ENCODE measurements around the gene OS9. TPM values are rescaled to one million over a fixed set of nuclear protein-coding genes. Genes with fewer than 3 reads are reported as not detected.

OS9 gene
- total and polyA plus RNA-seq, 2 of the 4 experiments (the other 2 are of a cell fraction): 159 to 272 TPM

GRCh38 chr12:57726884-57727757 lies 33.2 kb downstream of the OS9 start:
- Histone ChIP-seq H3K9me3 (ENCODE audit: control insufficient read depth, insufficient read depth, low read length) (no peaks in the 10 kb centered on the region), H3K9ac (ENCODE audit: low read depth, low read length) (peak overlapping the region; percentile 92; the same call in 1 of the 2 replicates), H3K4me2 (ENCODE audit: low read depth, low read length) (peak overlapping the region; percentile 77), H3K4me3 (ENCODE audit: insufficient read depth, low read depth, low read length) (peak overlapping the region; percentile 70), H2AK9ac (replicated peaks; ENCODE audit: low read depth, low read length, poor library complexity) (peak overlapping the region; percentile 99), H2BK15ac (ENCODE audit: low read depth, low read length) (no peak overlapping the region), H3K4ac (ENCODE audit: low read depth, low read length) (peak overlapping the region; percentile 89), H4K5ac (ENCODE audit: low read depth, low read length) (peak overlapping the region; percentile 40), H2BK20ac (ENCODE audit: low read depth, low read length) (no peak overlapping the region), H3K23ac (ENCODE audit: low read depth, low read length) (peak overlapping the region; percentile 75), H4K91ac (ENCODE audit: insufficient read depth, low read depth, low read length) (peak overlapping the region; percentile 82), H2BK120ac (ENCODE audit: low read depth, low read length) (peak overlapping the region; percentile 27), H2AFZ (replicated peaks; ENCODE audit: low read length, poor library complexity) (peak overlapping the region; percentile 100), H2BK5ac (ENCODE audit: low read depth, low read length, poor library complexity, severe bottlenecking) (peak overlapping the region; percentile 74), H2AK5ac (ENCODE audit: low read depth, low read length) (peak overlapping the region; percentile 65; the same call in 1 of the 2 replicates), H4K8ac (ENCODE audit: low read depth in 2 of 2, low read length in 2 of 2) (peak overlapping the region; percentile 92 to 96), H3K27ac (ENCODE audit: insufficient read depth, low read length) (peak overlapping the region; percentile 61), H3K56ac (ENCODE audit: extremely low read depth, insufficient read depth, low read length) (0 out of 2 replicates have a peak overlapping the region, but pooled peaks have one; percentile 23), H4K20me1 (ENCODE audit: insufficient read depth, low read length) (peaks cover 9% of the 10 kb centered on the region; the same call in 1 of the 2 replicates), H3K36me3 (ENCODE audit: control insufficient read depth, insufficient read depth, low read length) (peaks cover 6% of the 10 kb centered on the region; the same call in 1 of the 2 replicates), H3K18ac (ENCODE audit: low read depth, low read length) (peak overlapping the region; percentile 45), H3K9me1 (ENCODE audit: insufficient read depth, low read length) (peaks cover 6% of the 10 kb centered on the region; the same call in 1 of the 2 replicates), H3K14ac (replicated peaks; ENCODE audit: low read depth, low read length) (peak overlapping the region; percentile 90; the same call in 1 of the 2 replicates), H3K27me3 (ENCODE audit: control insufficient read depth, insufficient read depth, low read length) (peaks cover 12% of the 10 kb centered on the region; the same call in 1 of the 2 replicates), H3K4me1 (ENCODE audit: control insufficient read depth, insufficient read depth, low read length) (0 out of 2 replicates have a peak, but pooled peaks cover 4% of the 10 kb centered on the region), H3K79me1 (ENCODE audit: low read depth in 1 of 2, low read length in 2 of 2) (peaks cover 0 to 17% of the 10 kb centered on the region in 2 experiments; a peak in 1 of 4 replicates)
- no peak for DNase-seq
- intact Hi-C loops (cut with micrococcal nuclease) (no loop called here), dilution Hi-C loops (cut with HindIII; ENCODE audit: low sequenced_read_pairs, unreplicated experiment) (no loop called here), in situ Hi-C loops (cut with MboI; ENCODE audit: low sequenced_read_pairs) (no loop called here)
- CTCF ChIA-PET: interaction anchor here (1.2 kb wide), 1 partner anchor 13 kb away, joined by 3 read pairs; no protein-coding TSS in a partner anchor
- ATAC-seq (ENCODE audit: low read depth): peak; percentile 7
- no TSS peak for BruUV-seq (replicated peaks)
- WGBS, 2 experiments (ENCODE audit: extremely low coverage in 2 of 2, insufficient read length in 1 of 2): 16% methylated on average over 53 of the region's 76 CpGs; no CpG with 5 or more reads in 1 of the 2 experiments
- POLR2A ChIA-PET (ENCODE audit: unreplicated experiment): no interaction called here
- no peak for TF ChIP-seq USF2 (IDR thresholded peaks at IDR 0.05; ENCODE audit: low read depth, low read length)
- no peak for TF ChIP-seq SMC3 (IDR thresholded peaks at IDR 0.05; ENCODE audit: low read depth, low read length)
- TF ChIP-seq, protein P1, sequence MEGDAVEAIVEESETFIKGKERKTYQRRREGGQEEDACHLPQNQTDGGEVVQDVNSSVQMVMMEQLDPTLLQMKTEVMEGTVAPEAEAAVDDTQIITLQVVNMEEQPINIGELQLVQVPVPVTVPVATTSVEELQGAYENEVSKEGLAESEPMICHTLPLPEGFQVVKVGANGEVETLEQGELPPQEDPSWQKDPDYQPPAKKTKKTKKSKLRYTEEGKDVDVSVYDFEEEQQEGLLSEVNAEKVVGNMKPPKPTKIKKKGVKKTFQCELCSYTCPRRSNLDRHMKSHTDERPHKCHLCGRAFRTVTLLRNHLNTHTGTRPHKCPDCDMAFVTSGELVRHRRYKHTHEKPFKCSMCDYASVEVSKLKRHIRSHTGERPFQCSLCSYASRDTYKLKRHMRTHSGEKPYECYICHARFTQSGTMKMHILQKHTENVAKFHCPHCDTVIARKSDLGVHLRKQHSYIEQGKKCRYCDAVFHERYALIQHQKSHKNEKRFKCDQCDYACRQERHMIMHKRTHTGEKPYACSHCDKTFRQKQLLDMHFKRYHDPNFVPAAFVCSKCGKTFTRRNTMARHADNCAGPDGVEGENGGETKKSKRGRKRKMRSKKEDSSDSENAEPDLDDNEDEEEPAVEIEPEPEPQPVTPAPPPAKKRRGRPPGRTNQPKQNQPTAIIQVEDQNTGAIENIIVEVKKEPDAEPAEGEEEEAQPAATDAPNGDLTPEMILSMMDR (conservative IDR thresholded peaks at IDR 0.05; ENCODE audit: low read depth, low read length): peak; percentile 19; the same call in 1 of the 2 replicates
- 0 out of 2 replicates have a peak, but pooled peaks have one; percentile 39 for TF ChIP-seq MXI1 (IDR thresholded peaks at IDR 0.05; ENCODE audit: borderline replicate concordance, low read depth, low read length)

All from IMR-90 (cell line).